ENCODE results near the gene FAM131A. TPM values are rescaled to one million over a fixed set of nuclear protein-coding genes. Genes with fewer than 3 reads are reported as not detected.
"Not testable (repeated sequence)": the region's sequence is repeated elsewhere in the genome, so short reads cannot be mapped to it uniquely, and the experiment has no call there.

Gene FAM131A
- total RNA-seq, 1 donor from 2014 or later, result 51.4 TPM

DNA sequence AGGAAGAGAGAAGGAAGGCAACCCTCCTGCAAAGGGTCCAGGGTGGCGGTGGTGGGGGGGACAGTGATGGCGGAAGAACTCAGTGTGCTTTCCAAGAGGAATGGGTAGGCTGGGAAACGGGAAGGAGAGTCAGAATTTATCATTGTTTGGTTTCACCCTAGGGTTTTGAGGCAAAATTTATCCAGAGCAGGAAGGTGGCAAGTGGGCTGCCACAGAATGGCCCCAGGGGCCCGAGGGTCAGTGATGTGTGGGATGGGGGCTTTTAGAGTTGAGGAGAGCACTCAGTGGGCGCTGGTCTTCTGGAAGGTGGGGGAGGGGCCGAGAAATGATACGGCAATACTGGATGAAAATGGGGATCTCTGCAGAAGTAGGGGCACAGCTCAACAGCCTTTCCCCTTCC, 581 bp downstream of the FAM131A start:
- peaks cover 28% of the 10 kb centered on the region for H3K4me1 Mint-ChIP-seq (ENCODE audit: low read depth, unreplicated experiment)
- peak overlapping the region; percentile 94 for H3K4me3 Mint-ChIP-seq (ENCODE audit: unreplicated experiment)
- peak overlapping the region; percentile 95 for H3K27ac Mint-ChIP-seq (ENCODE audit: unreplicated experiment)
- DNase-seq, result no peak
- TF ChIP-seq, protein P1, sequence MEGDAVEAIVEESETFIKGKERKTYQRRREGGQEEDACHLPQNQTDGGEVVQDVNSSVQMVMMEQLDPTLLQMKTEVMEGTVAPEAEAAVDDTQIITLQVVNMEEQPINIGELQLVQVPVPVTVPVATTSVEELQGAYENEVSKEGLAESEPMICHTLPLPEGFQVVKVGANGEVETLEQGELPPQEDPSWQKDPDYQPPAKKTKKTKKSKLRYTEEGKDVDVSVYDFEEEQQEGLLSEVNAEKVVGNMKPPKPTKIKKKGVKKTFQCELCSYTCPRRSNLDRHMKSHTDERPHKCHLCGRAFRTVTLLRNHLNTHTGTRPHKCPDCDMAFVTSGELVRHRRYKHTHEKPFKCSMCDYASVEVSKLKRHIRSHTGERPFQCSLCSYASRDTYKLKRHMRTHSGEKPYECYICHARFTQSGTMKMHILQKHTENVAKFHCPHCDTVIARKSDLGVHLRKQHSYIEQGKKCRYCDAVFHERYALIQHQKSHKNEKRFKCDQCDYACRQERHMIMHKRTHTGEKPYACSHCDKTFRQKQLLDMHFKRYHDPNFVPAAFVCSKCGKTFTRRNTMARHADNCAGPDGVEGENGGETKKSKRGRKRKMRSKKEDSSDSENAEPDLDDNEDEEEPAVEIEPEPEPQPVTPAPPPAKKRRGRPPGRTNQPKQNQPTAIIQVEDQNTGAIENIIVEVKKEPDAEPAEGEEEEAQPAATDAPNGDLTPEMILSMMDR (IDR thresholded peaks at IDR 0.05; ENCODE audit: partially characterized antibody, unreplicated experiment), result no peak
- H3K36me3 Mint-ChIP-seq (ENCODE audit: unreplicated experiment), result no peaks in the 10 kb centered on the region
- peaks cover 14% of the 10 kb centered on the region for H3K27me3 Mint-ChIP-seq (ENCODE audit: unreplicated experiment)
- H3K9me3 Mint-ChIP-seq (ENCODE audit: unreplicated experiment), result peaks cover 14% of the 10 kb centered on the region

DNA sequence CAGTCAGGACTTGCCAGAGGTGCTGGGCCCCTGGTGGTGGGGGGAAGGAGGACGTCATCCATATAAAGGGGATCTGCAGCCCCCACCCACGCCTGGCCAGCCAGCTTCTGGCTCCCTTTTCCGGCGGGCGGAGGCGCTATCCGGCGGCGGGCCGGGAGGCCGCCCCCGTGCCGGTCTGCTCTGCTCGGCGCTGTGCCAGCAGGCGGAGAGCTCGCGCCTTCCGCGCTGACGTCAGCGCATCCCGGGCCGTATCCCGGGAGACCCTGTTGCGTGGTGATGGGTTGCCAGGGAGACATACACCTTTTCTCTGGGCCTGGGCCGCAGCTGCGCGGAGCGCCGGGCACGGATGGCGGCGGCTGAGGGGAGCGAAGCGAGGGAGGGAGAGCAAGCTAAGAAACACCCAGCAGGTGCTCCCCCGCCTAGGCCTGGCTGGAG, 1.1 kb downstream of the FAM131A start:
- peak overlapping the region; percentile 94 for H3K4me3 Mint-ChIP-seq (ENCODE audit: unreplicated experiment)
- H3K9me3 Mint-ChIP-seq (ENCODE audit: unreplicated experiment), result peaks cover 14% of the 10 kb centered on the region
- H3K4me1 Mint-ChIP-seq (ENCODE audit: low read depth, unreplicated experiment), result peaks cover 28% of the 10 kb centered on the region
- H3K36me3 Mint-ChIP-seq (ENCODE audit: unreplicated experiment), result no peaks in the 10 kb centered on the region
- peak overlapping the region; percentile 95 for H3K27ac Mint-ChIP-seq (ENCODE audit: unreplicated experiment)
- TF ChIP-seq, protein P1 (IDR thresholded peaks at IDR 0.05; ENCODE audit: partially characterized antibody, unreplicated experiment), result peak; percentile 39
- DNase-seq, result peak; percentile 95
- H3K27me3 Mint-ChIP-seq (ENCODE audit: unreplicated experiment), result peaks cover 14% of the 10 kb centered on the region

DNA sequence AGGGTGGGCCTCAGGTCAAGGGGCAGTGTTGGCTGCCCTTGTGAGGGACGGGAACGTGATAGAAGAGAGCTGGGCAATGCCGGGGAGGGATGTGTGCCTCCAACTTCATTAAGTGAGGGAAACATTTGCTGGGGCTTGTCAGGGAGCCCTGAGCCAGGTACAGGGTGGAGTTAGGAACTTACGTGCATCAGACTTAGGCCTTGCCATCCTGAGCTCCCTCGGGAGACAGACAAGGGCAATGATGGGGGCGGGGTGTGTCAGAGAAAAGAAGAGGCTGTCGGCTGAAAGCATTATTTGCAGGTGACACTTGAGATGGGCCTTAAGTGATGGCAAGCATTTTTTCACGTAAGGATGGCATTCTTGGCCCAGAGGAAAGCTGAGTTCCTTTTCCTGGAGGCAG, 1.6 kb downstream of the FAM131A start:
- H3K27me3 Mint-ChIP-seq (ENCODE audit: unreplicated experiment), result peaks cover 9% of the 10 kb centered on the region
- no peak for DNase-seq
- peak overlapping the region; percentile 95 for H3K27ac Mint-ChIP-seq (ENCODE audit: unreplicated experiment)
- H3K4me3 Mint-ChIP-seq (ENCODE audit: unreplicated experiment), result peak overlapping the region; percentile 94
- H3K9me3 Mint-ChIP-seq (ENCODE audit: unreplicated experiment), result peaks cover 11% of the 10 kb centered on the region
- no peaks in the 10 kb centered on the region for H3K36me3 Mint-ChIP-seq (ENCODE audit: unreplicated experiment)
- peaks cover 28% of the 10 kb centered on the region for H3K4me1 Mint-ChIP-seq (ENCODE audit: low read depth, unreplicated experiment)
- TF ChIP-seq, protein P1 (IDR thresholded peaks at IDR 0.05; ENCODE audit: partially characterized antibody, unreplicated experiment), result no peak

DNA sequence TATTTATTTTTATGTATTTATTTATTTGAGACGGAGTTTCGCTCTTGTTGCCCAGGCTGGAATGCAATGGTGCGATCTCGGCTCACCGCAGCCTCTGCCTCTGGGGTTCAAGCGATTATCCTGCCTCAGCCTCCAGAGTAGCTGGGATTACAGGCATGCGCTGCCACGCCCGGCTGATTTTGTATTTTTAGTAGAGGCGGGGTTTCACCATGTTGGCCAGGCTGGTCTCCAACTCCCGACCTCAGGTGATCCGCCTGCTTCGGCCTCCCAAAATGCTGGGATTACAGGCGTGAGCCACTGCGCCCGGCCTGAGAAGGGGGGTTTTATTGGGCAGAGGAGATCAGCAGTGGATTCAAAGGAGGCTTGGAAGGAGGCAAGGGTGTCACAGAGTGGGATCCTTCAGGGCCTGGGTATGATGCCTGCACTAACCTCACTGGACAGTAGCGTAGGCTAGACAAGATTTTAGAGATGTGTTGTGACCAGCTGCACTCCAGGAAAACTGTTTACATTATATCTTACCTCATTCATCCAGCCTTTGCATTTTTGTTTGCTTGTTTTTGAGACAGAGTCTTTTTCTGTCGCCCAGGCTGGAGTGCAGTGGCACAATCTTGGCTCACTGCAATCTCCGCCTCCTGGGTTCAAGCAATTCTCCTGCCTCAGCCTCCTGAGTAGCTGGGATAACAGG, 2.2 kb downstream of the FAM131A start:
- not testable (repeated sequence) for H3K9me3 Mint-ChIP-seq (ENCODE audit: unreplicated experiment); H3K36me3 Mint-ChIP-seq (ENCODE audit: unreplicated experiment); H3K27ac Mint-ChIP-seq (ENCODE audit: unreplicated experiment); DNase-seq; H3K27me3 Mint-ChIP-seq (ENCODE audit: unreplicated experiment)
- Mint-ChIP-seq H3K4me3 (ENCODE audit: unreplicated experiment) (peak overlapping the region; percentile 49), H3K4me1 (ENCODE audit: low read depth, unreplicated experiment) (peaks cover 28% of the 10 kb centered on the region)

DNA sequence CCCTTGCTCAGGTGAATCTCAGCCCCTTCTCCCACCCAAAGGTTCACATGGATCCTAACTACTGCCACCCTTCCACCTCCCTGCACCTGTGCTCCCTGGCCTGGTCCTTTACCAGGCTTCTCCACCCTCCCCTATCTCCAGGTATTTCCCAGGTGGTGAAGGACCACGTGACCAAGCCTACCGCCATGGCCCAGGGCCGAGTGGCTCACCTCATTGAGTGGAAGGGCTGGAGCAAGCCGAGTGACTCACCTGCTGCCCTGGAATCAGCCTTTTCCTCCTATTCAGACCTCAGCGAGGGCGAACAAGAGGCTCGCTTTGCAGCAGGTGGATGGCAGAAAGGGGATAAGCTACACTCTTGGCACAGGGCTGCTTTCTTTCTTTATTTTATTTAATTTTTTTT, 4.5 kb downstream of the FAM131A start:
- TF ChIP-seq, protein P1 (IDR thresholded peaks at IDR 0.05; ENCODE audit: partially characterized antibody, unreplicated experiment), result no peak
- H3K27ac Mint-ChIP-seq (ENCODE audit: unreplicated experiment), result no peak overlapping the region
- peaks cover 5% of the 10 kb centered on the region for H3K9me3 Mint-ChIP-seq (ENCODE audit: unreplicated experiment)
- peaks cover 11% of the 10 kb centered on the region for H3K27me3 Mint-ChIP-seq (ENCODE audit: unreplicated experiment)
- peaks cover 29% of the 10 kb centered on the region for H3K4me1 Mint-ChIP-seq (ENCODE audit: low read depth, unreplicated experiment)
- H3K4me3 Mint-ChIP-seq (ENCODE audit: unreplicated experiment), result no peak overlapping the region
- no peaks in the 10 kb centered on the region for H3K36me3 Mint-ChIP-seq (ENCODE audit: unreplicated experiment)
- DNase-seq, result no peak

Measured in glutamatergic neuron (in vitro differentiated cells).